ENCODE results near the gene EGR2. TPM values are rescaled to one million over a fixed set of nuclear protein-coding genes. Genes with fewer than 3 reads are reported as not detected.

EGR2 gene
- total and polyA plus RNA-seq, 2 donors (not counting 3 experiments of a cell fraction or from before 2014, with no cell fraction given), result 0.46 to 0.47 TPM

GRCh38 chr10:62831346-62831745 is 15.2 kb upstream of the EGR2 start:
- ChIA-PET POLR2A (no interaction called here), CTCF (interaction anchor here (1.1 to 1.5 kb wide), 3 partner anchors 13 to 221 kb away, joined by 3 to 6 read pairs (median 3); partner anchors contain the start of gene EGR2)
- intact Hi-C loops (cut with micrococcal nuclease), result no loop called here
- Histone ChIP-seq H3K27me3 (ENCODE audit: control insufficient read depth in 2 of 2, insufficient read depth in 2 of 2, low read length in 2 of 2) (peaks cover 5 to 7% of the 10 kb centered on the region in 2 experiments), H4K20me1 (replicated peaks; ENCODE audit: control insufficient read depth, extremely low read depth, insufficient read depth, low read length) (no peaks in the 10 kb centered on the region), H3K9me3 (replicated peaks; ENCODE audit: control insufficient read depth, insufficient read depth, low read length) (no peaks in the 10 kb centered on the region), H3K36me3 (ENCODE audit: control insufficient read depth in 2 of 2, extremely low read depth in 1 of 2, insufficient read depth in 2 of 2, low read length in 2 of 2) (no peaks in the 10 kb centered on the region), H3K27ac (ENCODE audit: insufficient read depth, low read depth, low read length) (no peak overlapping the region), H3K4me3 (replicated peaks in 1 of 3; ENCODE audit: insufficient read depth in 1 of 3, low read depth in 1 of 3, low read length in 3 of 3) (no peak overlapping the region), H3K9me1 (replicated peaks; ENCODE audit: control insufficient read depth, extremely low read depth, insufficient read depth, low read length) (no peaks in the 10 kb centered on the region), H3K4me1 (ENCODE audit: control insufficient read depth, extremely low read depth, insufficient read depth, low read length) (no peaks in the 10 kb centered on the region), H2AFZ (ENCODE audit: low read depth, low read length) (no peak overlapping the region), H3K4me2 (ENCODE audit: insufficient read depth, low read length) (no peak overlapping the region), H3K9ac (replicated peaks; ENCODE audit: extremely low read depth, insufficient read depth, low read length) (no peak overlapping the region), H3K79me2 (ENCODE audit: control insufficient read depth, insufficient read depth, low read length) (no peaks in the 10 kb centered on the region)
- no TSS peak for BruUV-seq (replicated peaks)
- DNase-seq (ENCODE audit: low read depth, low spot score) (no peak), FAIRE-seq (no peak)
- dilution Hi-C loops (cut with MboI; ENCODE audit: extremely low pct_ligation_motif_present, low sequenced_read_pairs), result no loop called here
- TF ChIP-seq POLR2A (IDR thresholded peaks at IDR 0.05; ENCODE audit: low read depth, low read length), result no peak
- TF ChIP-seq MYC (IDR thresholded peaks at IDR 0.05; ENCODE audit: low read depth, low read length), result no peak
- TF ChIP-seq MAX (IDR thresholded peaks at IDR 0.05; ENCODE audit: insufficient read depth, insufficient read length), result no peak
- TF ChIP-seq CTCF (IDR thresholded peaks at IDR 0.05; ENCODE audit: extremely low read depth in 1 of 2, insufficient read depth in 1 of 2, low read depth in 1 of 2, low read length in 2 of 2), result no peak
- TF ChIP-seq EZH2 (IDR thresholded peaks at IDR 0.05; ENCODE audit: borderline replicate concordance, low read depth, low read length, severe bottlenecking), result no peak
- TF ChIP-seq POLR2AphosphoS5 (IDR thresholded peaks at IDR 0.05; ENCODE audit: insufficient read depth, low read depth, low read length), result no peak
- no peak for TF ChIP-seq FOS (IDR thresholded peaks at IDR 0.05; ENCODE audit: borderline replicate concordance, insufficient read depth, low read length)
- TF ChIP-seq GATA2 (IDR thresholded peaks at IDR 0.05; ENCODE audit: insufficient read depth, insufficient read length, low read depth, low read length), result no peak
- TF ChIP-seq JUN (IDR thresholded peaks at IDR 0.05; ENCODE audit: borderline replicate concordance, insufficient read depth, insufficient read length, low read depth), result no peak
